ENCODE data around the gene CDH23. TPM values are rescaled to one million over a fixed set of nuclear protein-coding genes. Genes with fewer than 3 reads are reported as not detected.
A peak's percentile ranks its signal among the peaks of the same experiment; 100 is the strongest.

Gene CDH23
- total RNA-seq, 3 donors from 2014 or later: 1.8 to 3.6 (median 3.0) TPM

GRCh38 chr10:71547876-71548846 is 151.4 kb downstream of the CDH23 start:
- TF ChIP-seq CTCF (IDR thresholded peaks at IDR 0.05): no peak
- H3K4me3 ChIP-seq: no peak overlapping the region
- no peaks in the 10 kb centered on the region for H3K4me1 ChIP-seq (ENCODE audit: low read depth)
- peak; percentile 38 for ATAC-seq
- no peaks in the 10 kb centered on the region for H3K36me3 ChIP-seq (ENCODE audit: low read depth)
- peak in 1 of 3 donors; percentile 9 for DNase-seq
- intact Hi-C loops (cut with DNase I, micrococcal nuclease): no loop called here
- H3K9me3 ChIP-seq: no peaks in the 10 kb centered on the region

- H3K4me1 ChIP-seq (ENCODE audit: low read depth): no peaks in the 10 kb centered on the region
- no peaks in the 10 kb centered on the region for H3K9me3 ChIP-seq
- intact Hi-C loops (cut with DNase I, micrococcal nuclease): no loop called here
- ATAC-seq (no peak), DNase-seq (no peak)
- H3K36me3 ChIP-seq (ENCODE audit: low read depth): no peaks in the 10 kb centered on the region
- no peak overlapping the region for H3K4me3 ChIP-seq
- no peak for TF ChIP-seq CTCF (IDR thresholded peaks at IDR 0.05)
Observed at GRCh38 chr10:71549766-71550533, 153.2 kb downstream of the CDH23 start.

- H3K9me3 ChIP-seq: no peaks in the 10 kb centered on the region
- H3K36me3 ChIP-seq (ENCODE audit: low read depth): no peaks in the 10 kb centered on the region
- no peaks in the 10 kb centered on the region for H3K4me1 ChIP-seq (ENCODE audit: low read depth)
- DNase-seq (no peak), ATAC-seq (no peak)
- TF ChIP-seq CTCF (IDR thresholded peaks at IDR 0.05): no peak
- intact Hi-C loops (cut with DNase I, micrococcal nuclease): no loop called here
- no peak overlapping the region for H3K4me3 ChIP-seq
Observed at GRCh38 chr10:71550628-71551027, 153.9 kb downstream of the CDH23 start.

GRCh38 chr10:71551970-71552369 is 155.2 kb downstream of the CDH23 start:
- ATAC-seq (no peak), DNase-seq (no peak)
- Histone ChIP-seq H3K4me1 (ENCODE audit: low read depth) (no peaks in the 10 kb centered on the region), H3K4me3 (no peak overlapping the region), H3K9me3 (no peaks in the 10 kb centered on the region), H3K36me3 (ENCODE audit: low read depth) (no peaks in the 10 kb centered on the region)
- intact Hi-C loops (cut with DNase I, micrococcal nuclease): no loop called here
- TF ChIP-seq CTCF (IDR thresholded peaks at IDR 0.05): no peak

- no peak for DNase-seq
- H3K9me3 ChIP-seq: no peaks in the 10 kb centered on the region
- TF ChIP-seq CTCF (IDR thresholded peaks at IDR 0.05): no peak
- intact Hi-C loops (cut with DNase I, micrococcal nuclease): no loop called here
- no peaks in the 10 kb centered on the region for H3K4me1 ChIP-seq (ENCODE audit: low read depth)
- no peaks in the 10 kb centered on the region for H3K36me3 ChIP-seq (ENCODE audit: low read depth)
- no peak overlapping the region for H3K4me3 ChIP-seq
- ATAC-seq: no peak
Observed at GRCh38 chr10:71553432-71553831, 156.7 kb downstream of the CDH23 start.
